ENCODE measurements around the gene WRAP73.

WRAP73 gene

DNA sequence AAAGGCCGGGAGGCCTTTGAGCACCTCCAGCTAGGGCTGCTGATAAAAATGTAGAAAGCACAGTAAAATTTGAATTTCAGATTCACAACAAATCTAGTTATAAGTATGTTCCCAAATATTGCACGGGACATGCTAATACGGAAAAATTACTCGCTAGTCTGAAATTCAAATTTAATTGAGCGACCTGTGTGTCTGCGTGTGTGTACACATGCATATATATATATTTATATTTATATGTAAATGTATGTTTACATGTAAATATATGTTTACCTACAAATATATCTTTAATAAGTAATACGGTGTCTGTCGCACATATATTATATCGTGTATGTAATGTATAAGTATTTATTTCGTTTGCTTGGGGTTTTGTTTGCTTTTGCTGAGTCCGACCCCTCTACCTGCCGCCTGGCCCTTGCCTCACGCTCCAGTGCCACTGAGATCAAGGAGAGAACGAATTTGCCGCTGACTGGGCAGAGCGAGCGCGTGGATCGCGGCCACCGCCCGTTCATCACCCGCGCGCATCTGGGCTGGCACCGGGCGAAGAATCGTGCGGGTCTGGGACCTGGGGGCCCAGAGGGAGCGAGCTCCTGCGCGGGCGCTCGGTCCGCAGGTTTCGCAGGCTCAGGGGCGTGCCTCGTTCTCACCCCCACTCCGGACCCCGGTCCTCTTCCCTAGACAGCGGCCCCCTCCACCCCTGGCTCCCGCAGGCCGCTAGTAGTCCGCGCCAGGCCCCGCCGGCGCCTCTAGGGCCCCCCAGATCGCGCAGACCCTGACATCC is 534 bp upstream of the WRAP73 start:
- FAIRE-seq: no peak
- no peak for DNase-seq (ENCODE audit: low spot score)

DNA sequence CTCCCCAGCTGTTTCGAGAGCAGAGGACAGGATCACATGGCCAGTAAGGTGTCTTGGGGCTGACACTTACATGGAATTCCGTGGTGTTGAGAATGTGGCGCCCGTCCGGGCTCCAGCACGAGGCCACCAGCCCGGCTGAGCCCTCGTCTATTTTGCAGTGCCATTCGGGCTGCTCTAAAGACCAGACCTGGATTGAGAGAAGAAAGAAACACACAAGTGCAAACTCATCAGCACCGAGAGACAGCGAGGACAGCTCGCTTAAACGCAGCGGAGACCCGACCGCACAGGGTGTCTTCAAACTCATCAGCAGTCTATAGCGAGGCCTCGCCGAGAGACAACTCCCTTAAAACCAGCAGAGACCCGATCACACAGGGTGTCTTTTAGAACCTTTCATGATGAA is 3.3 kb downstream of the WRAP73 start:
- no peak for DNase-seq (ENCODE audit: low spot score)
- no peak for FAIRE-seq

DNA sequence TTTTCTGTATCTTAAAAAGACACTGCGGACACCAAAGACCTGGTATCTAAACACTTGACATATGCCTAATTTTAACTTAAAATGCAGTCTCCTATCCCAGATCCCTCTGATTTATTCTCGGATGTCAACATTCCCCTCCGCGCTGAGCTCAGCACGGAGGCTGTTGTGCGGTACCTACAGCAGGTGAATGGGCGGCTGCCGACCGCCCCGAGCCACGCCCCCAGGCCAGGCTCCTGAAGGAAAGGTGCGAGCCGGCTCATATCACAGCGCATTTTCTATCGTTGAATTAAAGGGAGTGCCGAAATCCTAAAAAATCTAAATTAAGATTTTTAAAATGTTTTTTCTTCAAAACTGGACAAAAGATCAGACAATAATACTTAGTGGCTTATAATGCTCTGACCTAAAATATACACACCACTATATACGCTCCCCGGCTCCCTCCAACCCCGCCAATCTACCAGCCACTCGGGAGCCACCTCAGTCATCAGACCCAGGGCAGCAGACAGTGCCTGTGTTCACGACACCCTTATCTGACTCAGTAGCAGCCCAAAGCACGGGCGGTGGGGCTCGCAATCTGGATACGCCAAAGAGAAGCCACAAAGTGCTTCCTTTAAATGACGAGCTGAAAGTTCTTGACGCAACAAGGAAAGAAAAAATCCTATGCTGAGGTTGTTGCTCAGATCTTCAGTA is 4.1 kb downstream of the WRAP73 start:
- no peak for FAIRE-seq
- DNase-seq (ENCODE audit: low spot score): no peak

DNA sequence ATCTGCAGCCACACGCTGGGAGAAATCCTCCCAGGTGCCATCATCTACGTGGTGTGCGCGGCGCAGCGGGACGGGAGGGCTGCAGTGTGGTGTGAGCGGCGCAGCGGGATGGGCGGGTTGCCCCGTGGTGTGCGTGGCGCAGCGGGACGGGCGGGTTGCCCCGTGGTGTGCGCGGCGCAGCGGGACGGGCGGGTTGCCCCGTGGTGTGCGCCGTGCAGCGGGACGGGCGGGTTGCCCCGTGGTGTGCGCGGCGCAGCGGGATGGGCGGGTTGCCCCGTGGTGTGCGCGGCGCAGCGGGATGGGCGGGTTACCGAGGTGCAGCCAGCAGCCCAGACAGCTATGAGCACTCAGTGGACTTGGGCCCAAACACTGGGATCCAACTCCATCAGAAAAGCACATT is 4.7 kb downstream of the WRAP73 start:
- FAIRE-seq (no peak), DNase-seq (ENCODE audit: low spot score) (no peak)

DNA sequence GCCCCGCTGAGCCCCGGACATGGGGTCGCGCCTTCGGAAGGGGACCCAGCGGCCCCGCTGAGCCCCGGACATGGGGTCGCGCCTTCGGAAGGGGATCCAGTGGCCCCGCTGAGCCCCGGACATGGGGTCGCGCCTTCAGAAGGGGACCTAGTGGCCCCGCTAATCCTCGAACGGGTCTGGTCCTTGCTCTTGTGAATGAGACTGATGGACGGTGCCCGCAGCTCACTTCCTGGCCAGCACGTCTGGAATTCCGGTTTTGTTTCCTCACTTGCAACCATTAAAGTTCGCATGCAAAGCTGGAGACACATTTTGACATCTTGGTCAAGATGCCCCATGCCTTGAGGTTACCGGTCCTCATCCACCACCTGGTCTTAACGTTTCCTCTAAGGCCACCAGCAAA is 5.6 kb downstream of the WRAP73 start:
- no peak for DNase-seq (ENCODE audit: low spot score)
- no peak for FAIRE-seq

DNA sequence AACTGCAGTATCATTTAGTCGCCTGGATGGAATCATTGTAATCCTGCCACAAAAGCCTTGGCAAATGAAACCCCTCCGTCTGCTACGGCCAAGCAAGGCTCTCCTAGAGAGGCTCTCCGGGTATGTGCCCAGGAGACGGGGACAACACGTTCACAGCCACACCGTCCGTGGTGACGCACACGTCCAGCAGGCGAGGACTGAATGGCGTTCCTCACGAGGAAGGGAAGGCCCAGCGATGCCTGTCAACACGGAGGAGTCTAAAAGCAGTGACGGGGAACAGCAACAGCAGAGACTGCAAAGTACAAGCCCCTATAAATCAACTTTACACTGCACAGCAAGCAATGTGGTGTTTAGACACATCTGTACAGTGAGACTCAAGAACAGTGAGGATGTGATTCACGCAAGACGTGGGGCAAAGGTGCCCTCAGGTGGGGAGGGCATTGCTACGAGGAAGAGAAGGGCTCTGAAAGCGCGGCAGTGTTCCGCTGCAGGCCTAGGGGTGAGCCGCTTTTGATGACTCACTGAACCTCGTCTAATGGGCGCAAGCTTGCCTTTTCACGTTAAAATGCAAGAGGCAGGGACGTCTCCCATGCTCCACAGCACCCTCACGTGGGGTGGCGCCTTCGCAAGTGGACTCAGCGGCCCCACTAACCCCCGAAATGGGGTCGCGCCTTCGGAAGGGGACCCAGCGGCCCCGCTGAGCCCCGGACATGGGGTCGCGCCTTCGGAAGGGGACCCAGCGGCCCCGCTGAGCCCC is 6.8 kb downstream of the WRAP73 start:
- DNase-seq (ENCODE audit: low spot score) (no peak), FAIRE-seq (no peak)

DNA sequence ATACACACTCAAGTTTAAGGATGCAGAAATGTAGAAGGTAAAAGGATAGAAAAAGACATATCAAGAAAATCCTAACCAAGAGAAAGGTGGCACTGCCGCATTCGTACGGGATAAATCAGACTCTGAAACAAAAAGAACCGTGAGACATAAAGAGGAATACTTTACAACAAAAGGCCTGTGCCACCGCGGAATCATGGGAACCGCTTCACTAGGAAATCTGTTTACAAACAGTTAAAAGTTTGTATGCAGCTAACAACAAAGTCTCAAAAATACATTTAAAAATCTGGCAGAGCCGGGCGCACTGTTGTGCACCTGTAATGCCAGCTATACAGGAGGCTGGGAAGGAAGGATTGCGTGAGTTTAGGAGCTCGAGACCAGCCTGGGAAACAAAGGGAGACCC is 8.1 kb downstream of the WRAP73 start:
- no peak for DNase-seq (ENCODE audit: low spot score)
- no peak for FAIRE-seq

DNA sequence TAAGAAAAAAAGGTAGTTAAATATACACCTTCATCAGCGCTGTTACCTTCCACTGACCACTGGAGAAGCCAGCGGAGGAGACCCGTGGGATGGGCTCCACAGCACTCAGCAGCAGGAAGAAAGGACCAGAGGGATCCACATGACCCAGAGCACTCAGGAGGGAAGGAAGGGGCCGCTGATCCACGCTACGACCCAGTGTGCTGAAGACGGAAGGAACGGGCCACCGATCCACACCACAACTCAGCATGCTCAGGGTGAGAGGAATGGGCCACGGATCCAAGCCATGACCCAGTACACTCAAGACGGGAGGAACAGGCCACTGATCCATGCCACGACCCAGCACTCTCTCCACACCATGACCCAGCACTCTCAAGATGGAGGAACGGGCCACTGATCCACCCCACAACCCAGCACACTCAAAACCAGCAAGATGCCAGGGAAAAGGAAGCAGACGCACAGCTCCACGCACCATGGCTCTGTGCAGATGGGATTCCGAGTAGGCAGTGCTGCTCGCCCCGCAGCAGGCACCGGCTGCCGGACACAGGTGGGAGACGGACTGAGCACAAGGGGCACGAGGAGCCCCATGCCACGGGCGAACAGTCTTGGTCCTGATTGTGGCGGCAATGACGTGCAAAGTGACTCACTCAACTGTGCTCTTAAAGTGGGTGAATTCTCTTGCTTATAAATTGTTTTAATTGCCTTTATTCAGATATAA is 8.7 kb downstream of the WRAP73 start:
- no peak for DNase-seq (ENCODE audit: low spot score)
- FAIRE-seq: no peak

DNA sequence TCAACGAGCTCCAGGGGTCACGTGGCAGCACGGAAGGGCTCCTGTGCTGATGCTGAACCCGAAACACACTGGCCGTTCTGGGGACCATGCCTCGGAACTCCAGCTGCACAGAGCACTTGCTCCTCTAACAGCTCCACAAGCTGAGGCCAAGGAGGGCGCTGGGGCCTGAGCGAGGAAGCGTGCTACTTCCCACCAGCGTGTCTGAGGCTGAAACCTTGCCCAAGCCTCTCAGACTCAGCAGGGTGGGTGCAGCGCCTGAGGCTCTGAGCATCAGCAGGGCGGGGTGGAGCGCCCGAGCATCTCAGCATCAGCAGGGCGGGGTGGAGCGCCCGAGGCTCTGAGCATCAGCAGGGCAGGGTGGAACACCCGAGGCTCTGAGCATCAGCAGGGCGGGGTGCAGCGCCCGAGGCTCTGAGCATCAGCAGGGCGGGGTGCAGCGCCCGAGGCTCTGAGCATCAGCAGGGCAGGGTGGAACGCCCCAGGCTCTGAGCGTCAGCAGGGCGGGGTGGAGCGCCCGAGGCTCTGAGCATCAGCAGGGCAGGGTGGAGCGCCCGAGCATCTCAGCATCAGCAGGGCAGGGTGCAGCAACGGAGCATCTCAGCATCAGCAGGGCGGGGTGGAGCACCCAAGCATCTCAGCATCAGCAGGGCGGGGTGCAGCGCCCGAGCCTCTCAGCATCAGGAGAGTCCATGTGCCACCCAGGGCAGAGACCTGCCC is 9.6 kb downstream of the WRAP73 start:
- FAIRE-seq (no peak), DNase-seq (ENCODE audit: low spot score) (no peak)

DNA sequence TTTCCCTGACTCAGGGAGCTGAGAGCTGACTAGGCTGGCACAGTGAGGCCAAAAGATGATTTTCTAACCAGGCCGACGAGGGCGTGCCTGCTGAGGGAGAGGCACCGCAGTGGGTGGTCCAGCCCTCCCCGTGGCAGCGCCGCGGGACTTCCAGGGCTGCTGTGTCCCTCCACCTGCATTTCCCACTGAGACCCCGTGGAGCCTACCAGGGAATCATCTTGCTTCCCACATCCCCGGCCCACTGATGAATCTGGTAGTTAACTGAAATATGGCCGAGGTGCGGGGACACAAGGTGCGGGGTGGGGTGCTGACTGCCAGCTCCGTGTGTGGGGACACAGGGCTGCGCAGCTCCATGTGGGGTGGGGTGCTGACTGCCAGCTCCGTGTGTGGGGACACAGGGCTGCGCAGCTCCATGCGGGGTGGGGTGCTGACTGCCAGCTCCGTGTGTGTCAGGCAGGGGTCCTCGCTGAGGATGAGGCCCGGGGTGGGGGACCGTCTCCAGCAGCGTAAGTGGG is 10.4 kb downstream of the WRAP73 start:
- DNase-seq (ENCODE audit: low spot score) (no peak), FAIRE-seq (no peak)

DNA sequence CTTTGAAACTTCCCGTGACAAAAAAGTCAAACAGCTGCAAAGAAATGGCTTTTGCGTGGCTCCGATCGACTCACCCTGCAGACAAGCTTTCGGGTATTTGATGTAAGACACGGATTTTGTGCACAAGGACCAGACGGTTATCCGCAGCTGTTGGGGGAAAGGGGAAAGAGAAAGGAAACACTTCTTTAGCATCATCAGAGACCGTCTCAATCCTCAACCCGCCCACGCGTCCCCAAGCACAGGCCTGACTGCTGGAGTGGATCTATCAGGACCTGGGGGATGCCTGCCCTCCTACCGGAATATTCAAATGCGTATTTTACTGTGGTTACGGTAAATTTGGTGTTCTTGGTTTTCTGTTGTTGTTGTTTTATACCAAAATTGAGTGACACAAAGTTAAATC is 11.2 kb downstream of the WRAP73 start:
- no peak for DNase-seq (ENCODE audit: low spot score)
- FAIRE-seq: no peak

DNA sequence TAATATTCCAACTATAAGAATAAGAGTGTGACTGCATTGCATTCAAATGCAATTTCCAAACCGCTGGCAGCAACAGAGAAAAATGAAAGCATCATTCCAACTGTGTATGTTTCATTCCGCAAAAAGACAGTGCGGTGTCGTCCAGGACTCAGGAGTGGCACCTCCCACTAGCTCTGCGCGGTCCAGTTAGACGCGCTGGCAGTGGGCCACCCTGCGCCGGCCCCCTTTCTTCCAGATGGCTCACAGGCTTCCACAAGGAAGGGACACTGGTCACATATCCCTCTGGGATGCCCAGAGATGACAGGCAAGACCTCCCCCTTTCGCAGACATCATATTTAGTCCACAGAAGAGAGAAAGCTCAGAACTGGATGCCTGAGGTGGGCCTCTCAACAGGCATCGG is 11.9 kb downstream of the WRAP73 start:
- DNase-seq (ENCODE audit: low spot score) (no peak), FAIRE-seq (no peak)

DNA sequence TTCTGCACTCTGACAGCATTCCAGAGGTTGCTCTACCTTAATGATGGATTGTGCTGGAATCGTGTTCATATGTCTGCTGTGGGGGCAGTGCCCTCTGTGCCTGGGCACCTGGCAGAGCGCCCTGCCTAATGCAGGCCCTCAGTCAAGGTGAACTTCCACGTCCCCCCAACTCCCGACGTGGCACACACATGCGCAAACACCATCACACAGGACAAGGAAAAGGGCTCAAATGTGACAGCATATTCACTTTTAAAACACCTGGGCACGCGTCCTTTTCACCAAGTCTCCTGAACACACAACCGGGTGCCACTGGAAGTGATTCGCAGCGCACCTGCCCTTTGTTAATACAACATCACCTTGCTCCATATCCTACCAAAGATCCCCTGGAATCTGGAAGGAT is 13.4 kb downstream of the WRAP73 start:
- FAIRE-seq (no peak), DNase-seq (ENCODE audit: low spot score) (no peak)

DNA sequence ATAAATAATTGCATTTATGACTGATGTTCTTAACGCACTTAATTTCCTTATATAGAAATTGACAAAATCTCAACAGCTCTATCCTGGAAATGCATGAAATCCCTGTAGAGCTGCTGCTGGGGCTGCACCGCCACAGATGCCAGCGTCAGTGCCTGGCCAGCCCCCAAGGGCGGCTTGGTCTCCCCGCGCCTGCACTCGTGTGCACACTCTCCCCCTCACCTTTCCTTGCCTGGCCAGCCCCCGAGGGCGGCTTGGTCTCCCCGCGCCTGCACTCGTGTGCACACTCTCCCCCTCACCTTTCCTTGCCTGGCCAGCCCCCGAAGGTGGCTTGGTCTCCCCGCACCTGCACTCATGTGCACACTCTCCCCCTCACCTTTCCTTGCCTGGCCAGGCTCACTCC is 13.8 kb downstream of the WRAP73 start:
- FAIRE-seq (no peak), DNase-seq (ENCODE audit: low spot score) (no peak)

DNA sequence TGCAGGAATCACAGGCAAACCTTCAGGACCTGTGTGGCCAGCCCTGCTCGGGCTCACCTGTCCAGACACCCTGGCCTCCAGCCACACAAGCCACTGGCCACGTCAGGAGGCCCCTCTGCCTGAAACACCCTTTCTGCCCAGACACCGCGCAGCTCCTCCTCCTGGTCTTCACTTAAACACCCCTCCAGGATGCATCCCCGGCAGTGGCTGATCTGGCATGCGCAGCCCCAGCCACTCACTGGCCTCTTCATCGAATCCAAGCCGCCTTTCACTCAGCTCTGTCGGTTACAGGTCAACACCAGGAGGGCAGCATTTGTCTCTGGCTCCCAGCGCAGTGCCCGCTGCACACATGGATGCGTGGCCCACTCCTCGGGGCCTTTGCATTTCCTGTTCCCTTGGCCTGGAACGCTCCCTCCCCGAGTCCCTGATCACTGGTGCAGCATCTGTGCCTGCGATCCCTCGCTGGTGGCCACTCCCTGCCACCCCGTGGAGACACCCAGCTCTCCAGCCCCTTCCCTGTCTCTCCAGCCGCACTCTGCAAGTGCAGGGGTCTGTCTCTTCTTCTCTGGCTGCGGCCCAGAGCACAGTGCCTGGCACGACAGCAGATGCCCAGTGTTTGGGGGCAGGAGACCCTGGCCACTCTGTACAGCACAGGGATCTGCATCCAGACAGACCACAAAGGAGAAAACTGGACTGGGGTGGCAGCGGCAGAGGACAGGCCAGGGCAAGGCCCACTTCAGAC is 15.7 kb downstream of the WRAP73 start:
- FAIRE-seq (no peak), DNase-seq (ENCODE audit: low spot score) (no peak)

DNA sequence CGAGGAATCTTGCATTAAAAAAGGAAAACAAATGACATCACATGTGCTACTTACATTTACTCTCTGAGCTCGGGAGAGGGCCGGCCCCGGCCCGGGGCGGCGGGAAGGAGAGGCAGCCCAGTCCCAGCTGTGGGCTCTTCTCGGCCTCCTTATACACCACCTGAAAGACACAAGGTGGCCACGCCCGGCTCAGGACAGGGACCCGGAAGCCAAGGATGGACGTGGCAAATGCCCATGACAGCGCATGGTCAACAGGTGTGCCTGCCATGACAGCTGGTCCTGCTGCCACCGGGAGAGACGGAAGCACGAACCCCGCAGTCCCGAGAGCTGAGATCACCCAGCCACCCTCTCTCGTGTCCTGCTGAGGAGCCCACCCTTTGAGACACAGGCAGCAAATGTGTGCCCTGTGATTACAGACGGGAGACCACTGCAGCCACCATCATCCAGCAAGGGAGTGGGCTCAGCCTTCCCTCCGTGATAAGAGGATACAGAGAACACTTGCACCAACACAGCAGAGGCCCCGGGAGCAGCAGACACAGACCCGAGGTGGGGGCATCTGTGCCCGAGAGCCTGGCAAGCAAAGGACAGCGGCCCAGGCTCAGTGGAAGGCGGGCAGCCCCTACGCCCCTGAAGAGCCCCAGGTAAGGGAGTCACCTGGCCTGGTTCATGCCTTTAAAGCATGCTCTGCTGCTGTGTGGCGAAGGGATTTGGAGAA is 16.4 kb downstream of the WRAP73 start:
- FAIRE-seq (no peak), DNase-seq (ENCODE audit: low spot score) (no peak)

DNA sequence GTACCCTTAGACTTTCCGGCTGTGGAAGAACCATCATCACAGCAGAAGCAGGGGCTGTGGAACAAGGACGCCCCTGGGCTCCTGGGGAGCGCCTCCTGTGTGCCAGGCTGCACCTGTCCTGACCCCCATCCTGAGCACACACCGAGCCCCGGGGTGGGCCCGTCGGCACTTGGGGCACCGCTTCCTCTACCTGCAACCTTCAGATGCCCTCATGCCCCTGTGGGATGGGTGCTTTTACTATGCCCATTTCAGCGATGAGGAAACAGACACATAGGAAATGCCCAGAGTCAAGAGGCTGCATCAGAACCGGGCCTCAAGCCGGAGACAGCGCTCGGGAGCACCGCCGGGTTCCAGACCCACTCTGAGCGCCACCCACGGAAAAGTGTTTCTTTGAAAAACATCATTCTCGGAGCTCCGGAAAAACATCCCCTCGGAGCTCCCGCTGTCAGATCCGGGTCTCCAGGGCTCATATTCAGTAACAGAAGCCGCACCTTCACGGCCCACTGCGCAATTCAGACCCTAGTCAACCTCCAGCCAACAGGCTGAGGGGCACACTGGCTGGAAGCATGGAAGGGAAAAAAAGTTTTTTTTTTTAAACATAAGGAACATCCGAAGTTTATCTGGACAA is 17.1 kb downstream of the WRAP73 start:
- FAIRE-seq (no peak), DNase-seq (ENCODE audit: low spot score) (no peak)

DNA sequence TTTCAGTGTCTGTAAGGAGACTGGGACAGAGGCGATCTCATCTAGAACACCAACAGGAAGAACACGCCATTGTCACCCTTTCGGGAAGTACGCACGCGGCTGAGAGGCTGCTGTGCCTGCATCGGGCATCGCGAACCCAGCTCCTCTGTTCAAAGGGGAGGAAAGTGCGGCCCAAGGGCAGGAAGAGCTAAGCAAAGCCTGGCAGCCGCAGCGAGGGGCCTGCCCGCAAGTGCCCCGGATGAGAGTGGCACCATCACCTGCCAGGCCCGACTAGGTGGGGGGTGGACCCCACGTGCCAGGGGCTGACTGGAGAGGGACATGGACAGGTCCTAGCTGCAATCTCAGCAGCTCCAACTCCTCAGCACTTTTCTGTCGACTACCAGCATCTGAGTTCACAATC is 17.6 kb downstream of the WRAP73 start:
- no peak for DNase-seq (ENCODE audit: low spot score)
- no peak for FAIRE-seq

All from urothelium cell line (cell line).